ENCODE measurements around the gene YJU2. TPM values are rescaled to one million over a fixed set of nuclear protein-coding genes. Genes with fewer than 3 reads are reported as not detected.
A peak's percentile ranks its signal among the peaks of the same experiment; 100 is the strongest.
"Not testable (repeated sequence)": the region's sequence is repeated elsewhere in the genome, so short reads cannot be mapped to it uniquely, and the experiment has no call there.

The YJU2 gene
- polyA plus RNA-seq, 2 of the 4 experiments (the other 2 are of a cell fraction): 12.3 to 14.9 TPM

DNA sequence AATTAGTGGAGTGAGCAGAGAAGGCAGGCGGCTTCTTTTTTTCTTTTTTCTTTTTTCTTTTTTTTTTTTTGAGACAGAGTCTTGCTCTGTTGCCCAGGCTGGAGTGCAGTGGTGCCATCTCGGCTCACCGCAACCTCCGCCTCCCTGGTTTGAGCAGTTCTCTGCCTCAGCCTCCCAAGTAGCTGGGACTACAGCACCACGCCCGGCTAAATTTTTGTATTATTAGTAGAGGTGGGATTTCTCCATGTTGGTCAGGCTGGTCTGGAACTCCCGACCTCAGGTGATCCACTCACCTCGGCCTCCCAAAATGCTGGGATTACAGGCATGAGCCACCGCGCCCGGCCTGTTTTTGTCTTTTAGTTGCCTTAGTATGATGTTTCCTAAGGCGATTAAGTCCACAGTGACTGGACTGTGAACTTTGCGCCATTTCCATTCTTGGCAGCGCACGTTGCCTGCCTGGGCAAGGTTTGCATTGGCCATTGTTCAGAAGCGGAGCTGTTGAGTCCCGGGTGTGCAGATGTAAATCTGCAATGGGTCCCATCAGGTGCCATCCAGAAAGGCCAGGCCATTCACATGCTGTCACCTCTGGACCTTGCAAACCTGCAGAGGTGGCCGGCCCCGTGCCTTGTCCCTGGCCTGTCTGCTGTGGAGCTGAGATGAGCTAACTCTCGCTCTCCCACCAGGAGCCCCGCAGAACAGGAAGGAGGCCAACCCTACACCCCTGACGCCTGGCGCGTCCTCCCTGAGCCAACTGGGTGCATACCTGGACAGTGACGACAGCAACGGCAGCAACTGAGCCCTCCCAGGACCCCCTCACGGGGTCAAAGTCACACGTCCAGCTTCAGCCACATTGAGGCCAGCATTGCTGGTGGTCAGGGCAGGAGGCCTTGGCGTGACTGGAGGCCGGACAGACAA lies 21.3 kb downstream of the YJU2 start:
- H3K27ac ChIP-seq: no peak overlapping the region
- H3K4me3 ChIP-seq: no peak overlapping the region
- CTCF ChIA-PET: interaction anchor here (0.6 to 5.5 kb wide), 24 partner anchors 8 to 257 kb away, joined by 3 to 47 read pairs (median 5); partner anchors contain the start of genes SH3GL1 and YJU2
- WGBS (ENCODE audit: missing lambda C conversion rate): 83% methylated on average over 18 of the region's 30 CpGs
- ATAC-seq (0 out of 6 replicates have a peak, but pooled peaks of 1 of the 2 experiments have one; percentile 26), DNase-seq (ENCODE audit: low read depth in 1 of 2, low spot score in 1 of 2) (no peak), FAIRE-seq (no peak)
- POLR2A ChIA-PET: no interaction called here
- no peak overlapping the region for H3K4me2 ChIP-seq
- TF ChIP-seq EHMT2 (IDR thresholded peaks at IDR 0.05; ENCODE audit: low read depth) (no peak), RAD21 (conservative IDR thresholded peaks at IDR 0.05 in 1 of 2, IDR thresholded peaks at IDR 0.05 in 1 of 2) (0 out of 5 replicates have a peak, but pooled peaks of 1 of the 2 experiments have one; percentile 7)
- H3K9me3 ChIP-seq: no peaks in the 10 kb centered on the region
- H3K4me1 ChIP-seq: no peaks in the 10 kb centered on the region

DNA sequence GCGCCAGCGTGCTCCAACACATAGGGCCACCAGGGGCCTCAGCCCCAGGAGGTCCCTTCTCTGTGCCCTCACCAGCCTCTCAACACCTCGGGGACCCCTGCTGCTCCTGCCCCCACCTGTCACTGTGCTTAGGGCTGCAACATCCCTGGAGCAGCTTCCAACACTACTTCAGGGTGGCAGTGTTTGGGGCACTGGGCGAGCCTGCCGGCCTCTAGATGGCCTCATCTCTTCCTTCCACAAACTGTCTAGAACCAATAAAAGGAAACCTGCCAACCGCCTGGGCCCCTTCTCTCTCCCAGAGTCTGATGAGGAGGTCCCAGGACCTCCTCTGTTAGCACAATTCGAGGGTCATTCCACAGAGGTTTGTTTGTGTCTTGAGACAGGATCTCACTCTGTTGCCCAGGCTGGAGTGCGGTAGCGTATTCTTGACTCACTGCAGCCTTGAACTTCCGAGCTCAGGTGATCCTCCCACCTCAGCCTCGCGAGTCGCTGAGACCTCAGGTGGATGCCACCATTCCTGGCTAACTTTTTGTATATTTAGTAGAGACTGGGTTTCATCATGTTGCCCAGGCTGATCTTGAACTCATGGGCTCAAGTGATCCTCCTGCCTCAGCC lies 22.0 kb downstream of the YJU2 start:
- Histone ChIP-seq H3K9me3 (no peaks in the 10 kb centered on the region), H3K27ac (no peak overlapping the region), H3K4me1 (no peaks in the 10 kb centered on the region), H3K4me3 (no peak overlapping the region), H3K4me2 (no peak overlapping the region)
- TF ChIP-seq GATA3 (IDR thresholded peaks at IDR 0.05; ENCODE audit: borderline replicate concordance) (no peak), POLR2AphosphoS2 (conservative IDR thresholded peaks at IDR 0.05; ENCODE audit: low read length) (no peak), PHF8 (IDR thresholded peaks at IDR 0.05; ENCODE audit: borderline replicate concordance, low read depth) (no peak), CBX8 (IDR thresholded peaks at IDR 0.05) (no peak), CTCF (IDR thresholded peaks at IDR 0.05) (no peak), JUN (IDR thresholded peaks at IDR 0.05) (no peak), KDM5A (IDR thresholded peaks at IDR 0.05) (no peak), RCOR1 (IDR thresholded peaks at IDR 0.05; ENCODE audit: low read depth, low read length) (no peak)
- ChIA-PET CTCF (interaction anchor here (0.7 to 5.5 kb wide), 9 partner anchors 8 to 180 kb away, joined by 3 to 47 read pairs (median 5); partner anchors contain the start of gene YJU2), POLR2A (no interaction called here)
- ATAC-seq (0 out of 6 replicates have a peak, but pooled peaks of 1 of the 2 experiments have one; percentile 15), DNase-seq (ENCODE audit: low read depth in 1 of 2, low spot score in 1 of 2) (no peak), FAIRE-seq (no peak)
- 79% methylated on average over 10 of the region's 13 CpGs for WGBS (ENCODE audit: missing lambda C conversion rate)

DNA sequence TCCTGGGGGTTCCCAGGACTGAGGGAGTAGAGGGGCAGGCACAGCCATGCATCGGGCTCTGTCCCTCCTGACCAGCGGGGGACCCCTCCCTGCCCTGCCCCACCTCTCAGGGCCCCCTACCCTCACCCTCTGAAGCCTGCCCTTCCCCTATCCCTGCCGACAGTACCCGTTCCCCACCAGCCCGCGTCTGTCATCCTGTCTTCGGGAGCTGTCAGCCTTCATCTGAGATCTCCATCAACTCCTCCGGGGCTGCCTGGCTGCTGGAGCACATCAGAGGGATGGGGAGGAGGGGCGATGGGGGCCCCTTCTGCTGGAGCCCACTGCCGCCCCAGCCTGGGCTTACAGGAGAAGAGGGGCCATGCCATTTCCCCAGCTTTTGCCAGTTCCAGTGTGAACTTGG lies 26.0 kb downstream of the YJU2 start:
- 90% methylated on average over 3 of the region's 10 CpGs for WGBS (ENCODE audit: missing lambda C conversion rate)
- ChIA-PET CTCF (interaction anchor here (0.6 to 1.5 kb wide), 2 partner anchors 75 to 252 kb away, joined by 3 read pairs; no protein-coding TSS in a partner anchor), POLR2A (no interaction called here)
- no peaks in the 10 kb centered on the region for H3K9me3 ChIP-seq
- H3K4me1 ChIP-seq: no peaks in the 10 kb centered on the region
- no peak overlapping the region for H3K4me3 ChIP-seq
- no peak overlapping the region for H3K4me2 ChIP-seq
- ATAC-seq: 0 out of 6 replicates have a peak, but pooled peaks of 1 of the 2 experiments have one; percentile 20
- DNase-seq (ENCODE audit: low read depth in 1 of 2, low spot score in 1 of 2): no peak
- no peak for FAIRE-seq
- no peak overlapping the region for H3K27ac ChIP-seq
- TF ChIP-seq, protein P1, sequence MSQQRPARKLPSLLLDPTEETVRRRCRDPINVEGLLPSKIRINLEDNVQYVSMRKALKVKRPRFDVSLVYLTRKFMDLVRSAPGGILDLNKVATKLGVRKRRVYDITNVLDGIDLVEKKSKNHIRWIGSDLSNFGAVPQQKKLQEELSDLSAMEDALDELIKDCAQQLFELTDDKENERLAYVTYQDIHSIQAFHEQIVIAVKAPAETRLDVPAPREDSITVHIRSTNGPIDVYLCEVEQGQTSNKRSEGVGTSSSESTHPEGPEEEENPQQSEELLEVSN (IDR thresholded peaks at IDR 0.05; ENCODE audit: borderline replicate concordance, low read depth): no peak
- TF ChIP-seq NPAS2 (CRISPR knock-in tag; IDR thresholded peaks at IDR 0.05; ENCODE audit: borderline replicate concordance): no peak
- no peak for TF ChIP-seq JUN (IDR thresholded peaks at IDR 0.05)
- no peak for TF ChIP-seq TFCP2L1 (CRISPR knock-in tag; IDR thresholded peaks at IDR 0.05)
- no peak for TF ChIP-seq SMC3 (IDR thresholded peaks at IDR 0.05)
- no peak for TF ChIP-seq EP300 (IDR thresholded peaks at IDR 0.05)
- no peak for TF ChIP-seq ELK1 (IDR thresholded peaks at IDR 0.05; ENCODE audit: low read depth, low read length)
- TF ChIP-seq FOSB (CRISPR knock-in tag; IDR thresholded peaks at IDR 0.05): no peak
- no peak for TF ChIP-seq POLR2AphosphoS2 (conservative IDR thresholded peaks at IDR 0.05; ENCODE audit: low read length)
- TF ChIP-seq RNF2 (IDR thresholded peaks at IDR 0.05; ENCODE audit: borderline replicate concordance, low read depth): no peak
- TF ChIP-seq ZFP36 (IDR thresholded peaks at IDR 0.05; ENCODE audit: borderline replicate concordance, partially characterized antibody): no peak
- TF ChIP-seq CBX8 (IDR thresholded peaks at IDR 0.05): no peak
- TF ChIP-seq CTCF (IDR thresholded peaks at IDR 0.05): no peak

- WGBS (ENCODE audit: missing lambda C conversion rate): 92% methylated on average over 4 of the region's 6 CpGs
- not testable (repeated sequence) for H3K4me1 ChIP-seq; ATAC-seq; H3K9me3 ChIP-seq; H3K4me3 ChIP-seq; DNase-seq (ENCODE audit: low read depth in 1 of 2, low spot score in 1 of 2); H3K4me2 ChIP-seq; FAIRE-seq; H3K27ac ChIP-seq
- ChIA-PET CTCF (interaction anchor here (0.6 to 5.0 kb wide), 2 partner anchors 7 to 251 kb away, joined by 5 to 35 read pairs; no protein-coding TSS in a partner anchor), POLR2A (interaction anchor here (0.7 kb wide), 1 partner anchor 256 kb away, joined by 4 read pairs; no protein-coding TSS in a partner anchor)
Observed at GRCh38 chr19:4274321-4274686, 27.4 kb downstream of the YJU2 start.
